Smooth muscle cell (in vitro differentiated cells): Measurements from ENCODE around the gene DNAH10. TPM values are rescaled to one million over a fixed set of nuclear protein-coding genes. Genes with fewer than 3 reads are reported as not detected.

Source experiments
- DNase-seq: peaks from one replicate; lab custom pipeline; 2025; ENCODE audit not compliant: unreplicated experiment; lab: John Stamatoyannopoulos, UW
- H2AFZ ChIP-seq: fragments of 200-600 bp; sonication (generic); 2 replicates; pipeline ENCODE4 v1.6.0; 2016; ENCODE audit warnings: antibody characterized with exemption, low read depth, mild to moderate bottlenecking
- H3F3A ChIP-seq: fragments of 200-600 bp; sonication (generic); 2 replicates; pipeline ENCODE4 v1.6.0; 2017; ENCODE audit warnings: antibody characterized with exemption, low read depth
- H3K27ac ChIP-seq: fragments of 200-600 bp; sonication (generic); 2 replicates; pipeline ENCODE4 v1.5.1; 2016; ENCODE audit warnings: low read depth, mild to moderate bottlenecking
- H3K27me3 ChIP-seq: fragments of 200-600 bp; sonication (generic); 2 replicates; pipeline ENCODE4 v1.6.1; 2016; ENCODE audit warnings: low read depth, mild to moderate bottlenecking
- H3K36me3 ChIP-seq: fragments of 200-600 bp; sonication (generic); 2 replicates; pipeline ENCODE4 v1.5.1; 2016; ENCODE audit warnings: low read depth
- H3K4me1 ChIP-seq: fragments of 200-600 bp; sonication (generic); 2 replicates; pipeline ENCODE4 v1.5.1; 2016; ENCODE audit warnings: low read depth
- H3K4me2 ChIP-seq: fragments of 200-600 bp; sonication (generic); 2 replicates; pipeline ENCODE4 v1.6.0; 2016; ENCODE audit warnings: mild to moderate bottlenecking
- H3K4me3 ChIP-seq: fragments of 200-600 bp; sonication (generic); 2 replicates; pipeline ENCODE4 v1.5.1; 2016; ENCODE audit warnings: mild to moderate bottlenecking
- H3K79me2 ChIP-seq: fragments of 200-600 bp; sonication (generic); 2 replicates; pipeline ENCODE4 v1.6.0; 2016; ENCODE audit warnings: low read depth, mild to moderate bottlenecking
- H3K9ac ChIP-seq: fragments of 200-600 bp; sonication (generic); 2 replicates; pipeline ENCODE4 v1.6.0; 2016; ENCODE audit warnings: low read depth
- H3K9me3 ChIP-seq: fragments of 200-600 bp; sonication (generic); replicated peaks from 2 replicates; pipeline ENCODE4 v1.5.1; 2016; ENCODE audit warnings: low read depth
- H4K20me1 ChIP-seq: fragments of 200-600 bp; sonication (generic); 2 replicates; pipeline ENCODE4 v1.6.0; 2016; ENCODE audit warnings: low read depth
- CTCF ChIP-seq: fragments of 200-600 bp; sonication (generic); IDR thresholded peaks from 2 replicates; pipeline ENCODE4 v1.5.1; 2017; ENCODE audit warnings: borderline replicate concordance, mild to moderate bottlenecking, antibody characterized with exemption; ENCODE audit not compliant: insufficient read depth, poor library complexity, severe bottlenecking
- WGBS: methylation state at CpG from one replicate; pipeline ENCODE4 v1.1.7; 2016; ENCODE audit warnings: low lambda C conversion rate; 5-methylcytosine and 5-hydroxymethylcytosine counted together
- polyA plus RNA-seq: library from polyadenylated mRNA; unstranded; fragments of >200 nt; fragmentation: Nextera tagmentation; extraction: Ambion mirVana; gene quantifications from 2 replicates; pipeline ENCODE4 v1.2.1, GENCODE V29; 2016
- total RNA-seq: library from RNA; depleted of rRNA; stranded (reverse); fragments of >200 nt; gene quantifications from 2 replicates; pipeline ENCODE4 v1.2.3, GENCODE V29; 2014

Gene DNAH10
- total and polyA plus RNA-seq, 2 experiments from 2014 or later, result 1.5 to 2.2 TPM

DNA sequence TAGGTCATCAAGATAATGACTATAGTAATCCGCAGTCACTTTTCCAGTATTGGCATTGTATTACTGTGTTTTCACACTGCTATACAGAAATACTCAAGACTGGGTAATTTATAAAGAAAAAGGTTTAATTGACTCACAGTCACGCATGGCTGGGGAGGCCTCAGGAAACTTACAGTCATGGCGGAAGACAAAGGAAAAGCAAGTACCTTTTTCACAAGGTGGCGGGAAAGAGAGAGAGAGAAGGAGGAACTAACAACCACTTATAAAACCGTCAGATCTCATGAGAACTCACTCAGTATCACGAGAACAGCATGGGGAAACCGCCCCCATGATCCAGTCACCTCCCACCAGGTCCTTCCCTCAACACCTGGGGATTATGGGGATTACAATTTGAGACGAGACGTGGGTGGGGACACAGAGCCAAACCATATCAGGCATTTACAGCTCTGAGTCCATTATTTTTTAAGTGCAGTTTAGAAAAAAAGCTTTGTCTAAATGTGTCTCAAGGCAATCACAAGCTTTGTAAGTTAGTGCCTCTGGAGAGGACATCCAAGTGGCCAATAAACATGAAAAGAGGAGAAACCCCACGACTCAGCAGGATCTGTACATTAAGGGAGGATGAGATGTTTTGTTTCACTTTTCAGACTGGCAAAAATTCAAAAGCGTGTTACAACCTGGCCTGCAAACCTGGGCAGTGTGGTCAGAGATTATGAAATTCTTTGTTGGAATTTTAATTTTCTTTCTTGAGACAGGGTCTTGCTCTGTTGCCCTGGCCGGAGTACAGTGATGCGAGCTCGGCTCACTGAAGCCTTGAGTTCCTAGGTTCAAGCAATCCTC is 82.0 kb downstream of the DNAH10 start:
- Histone ChIP-seq H3K9me3 (no peaks in the 10 kb centered on the region), H3K27ac (no peak overlapping the region), H2AFZ (no peak overlapping the region), H3K9ac (no peak overlapping the region), H3F3A (no peaks in the 10 kb centered on the region), H3K4me1 (peaks cover 4% of the 10 kb centered on the region), H3K4me2 (no peak overlapping the region), H4K20me1 (no peaks in the 10 kb centered on the region), H3K27me3 (no peaks in the 10 kb centered on the region), H3K79me2 (no peaks in the 10 kb centered on the region), H3K36me3 (no peaks in the 10 kb centered on the region), H3K4me3 (no peak overlapping the region)
- no peak for TF ChIP-seq CTCF
- 71% methylated on average over 14 of the region's 14 CpGs for WGBS
- no peak for DNase-seq

DNA sequence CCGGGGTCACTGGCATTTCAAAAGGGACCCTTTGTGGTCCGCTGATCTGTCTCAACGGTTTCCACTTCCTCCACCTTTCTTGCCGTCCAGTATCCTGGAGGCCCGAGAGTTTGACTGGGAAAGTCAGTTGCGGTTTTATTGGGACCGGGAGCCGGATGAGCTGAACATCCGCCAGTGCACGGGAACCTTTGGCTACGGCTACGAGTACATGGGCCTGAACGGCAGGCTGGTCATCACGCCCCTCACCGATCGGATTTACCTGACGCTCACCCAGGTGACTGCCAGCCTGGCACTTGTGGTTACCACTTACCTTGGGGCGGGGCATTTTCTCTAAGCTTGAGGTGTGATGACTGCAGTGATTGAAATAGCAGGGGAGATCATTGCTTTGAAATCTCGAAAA is 83.8 kb downstream of the DNAH10 start:
- 92% methylated on average over 19 of the region's 19 CpGs for WGBS
- H3K4me1 ChIP-seq, result peaks cover 4% of the 10 kb centered on the region
- no peak overlapping the region for H3K9ac ChIP-seq
- no peaks in the 10 kb centered on the region for H3K27me3 ChIP-seq
- H4K20me1 ChIP-seq, result no peaks in the 10 kb centered on the region
- no peak for DNase-seq
- no peaks in the 10 kb centered on the region for H3F3A ChIP-seq
- no peaks in the 10 kb centered on the region for H3K9me3 ChIP-seq
- H2AFZ ChIP-seq, result no peak overlapping the region
- no peak for TF ChIP-seq CTCF
- H3K36me3 ChIP-seq, result no peaks in the 10 kb centered on the region
- no peak overlapping the region for H3K27ac ChIP-seq
- H3K79me2 ChIP-seq, result no peaks in the 10 kb centered on the region
- no peak overlapping the region for H3K4me3 ChIP-seq
- no peak overlapping the region for H3K4me2 ChIP-seq

DNA sequence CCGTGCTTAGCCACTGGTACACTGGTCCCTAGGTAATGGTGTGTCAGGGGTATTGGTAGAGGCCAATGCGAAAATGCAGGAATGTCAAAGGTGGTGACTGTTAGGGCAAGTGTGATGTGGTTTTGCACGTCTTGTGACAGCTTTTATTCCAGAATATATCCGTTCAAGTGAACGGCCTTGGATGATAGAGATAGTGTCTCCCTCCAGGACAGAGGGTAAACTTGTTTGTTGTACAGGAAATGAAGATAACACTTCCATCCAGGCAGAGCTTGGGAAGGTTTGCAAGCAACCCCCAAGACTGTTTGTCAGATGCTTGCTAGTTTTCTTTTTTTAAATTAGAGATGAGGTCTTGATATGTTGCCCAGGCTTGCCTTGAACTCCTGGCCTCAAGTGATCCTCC is 84.2 kb downstream of the DNAH10 start:
- Histone ChIP-seq H3F3A (no peaks in the 10 kb centered on the region), H3K4me1 (peaks cover 4% of the 10 kb centered on the region), H3K9me3 (no peaks in the 10 kb centered on the region), H2AFZ (no peak overlapping the region), H3K4me3 (no peak overlapping the region), H3K9ac (no peak overlapping the region), H3K27me3 (peaks cover 1% of the 10 kb centered on the region), H3K36me3 (no peaks in the 10 kb centered on the region), H4K20me1 (no peaks in the 10 kb centered on the region), H3K79me2 (no peaks in the 10 kb centered on the region), H3K27ac (no peak overlapping the region), H3K4me2 (no peak overlapping the region)
- no peak for TF ChIP-seq CTCF
- no peak for DNase-seq
- 91% methylated on average over 5 of the region's 5 CpGs for WGBS

- Histone ChIP-seq H3K9ac (no peak overlapping the region), H2AFZ (no peak overlapping the region), H3K4me3 (no peak overlapping the region), H3K79me2 (no peaks in the 10 kb centered on the region), H3K27ac (no peak overlapping the region), H4K20me1 (no peaks in the 10 kb centered on the region), H3K9me3 (no peaks in the 10 kb centered on the region), H3K36me3 (no peaks in the 10 kb centered on the region), H3K27me3 (peaks cover 8% of the 10 kb centered on the region), H3F3A (no peaks in the 10 kb centered on the region), H3K4me1 (peaks cover 4% of the 10 kb centered on the region), H3K4me2 (no peak overlapping the region)
- WGBS, result 90% methylated on average over 2 of the region's 2 CpGs
- DNase-seq, result no peak
- TF ChIP-seq CTCF, result no peak
These were observed 84.9 kb downstream of the DNAH10 start for GRCh38 chr12:123847019-123847418.
